ENCODE data around the gene ADAP1.

The ADAP1 gene

DNA sequence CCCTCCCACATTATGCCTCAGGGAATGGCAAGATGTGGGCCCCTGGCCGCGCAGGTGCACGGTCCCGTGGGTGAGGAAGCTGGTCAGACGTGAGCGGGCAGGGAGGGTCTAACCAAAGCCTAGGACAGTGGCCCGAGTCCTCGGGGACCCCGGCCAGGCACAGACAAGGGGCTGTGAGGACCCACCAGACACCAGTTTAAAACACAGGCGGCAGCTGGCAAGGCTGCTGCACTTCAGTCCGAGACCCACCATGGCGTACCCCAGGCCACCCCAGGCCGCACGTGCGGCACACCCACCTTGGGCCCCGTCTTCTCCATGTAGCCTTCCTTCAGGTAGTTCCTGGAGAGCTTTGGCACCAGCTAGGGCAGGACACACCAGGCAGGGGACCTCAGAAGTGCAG is 54.7 kb downstream of the ADAP1 start:
- no peak overlapping the region for H3K27ac ChIP-seq (ENCODE audit: low read depth, low read length)
- peaks cover 0 to 50% (median 29%) of the 10 kb centered on the region in 5 donors for H3K36me3 ChIP-seq (ENCODE audit: control insufficient read depth in 5 of 5, insufficient read depth in 5 of 5, low read length in 5 of 5)
- no peak overlapping the region for H3K4me3 ChIP-seq (ENCODE audit: low read depth in 1 of 5, low read length in 5 of 5)
- H3K4me1 ChIP-seq (ENCODE audit: control insufficient read depth in 5 of 5, insufficient read depth in 5 of 5, low read length in 5 of 5), result peaks cover 0 to 22% (median 20%) of the 10 kb centered on the region in 5 donors
- H3K27me3 ChIP-seq (ENCODE audit: control insufficient read depth in 5 of 5, insufficient read depth in 4 of 5, low read length in 5 of 5), result peaks cover 0 to 13% (median 12%) of the 10 kb centered on the region in 5 donors
- H3K9ac ChIP-seq (ENCODE audit: low read length in 5 of 5), result no peak overlapping the region
- no peaks in the 10 kb centered on the region for H3K9me3 ChIP-seq (ENCODE audit: control insufficient read depth in 5 of 5, low read length in 5 of 5)

DNA sequence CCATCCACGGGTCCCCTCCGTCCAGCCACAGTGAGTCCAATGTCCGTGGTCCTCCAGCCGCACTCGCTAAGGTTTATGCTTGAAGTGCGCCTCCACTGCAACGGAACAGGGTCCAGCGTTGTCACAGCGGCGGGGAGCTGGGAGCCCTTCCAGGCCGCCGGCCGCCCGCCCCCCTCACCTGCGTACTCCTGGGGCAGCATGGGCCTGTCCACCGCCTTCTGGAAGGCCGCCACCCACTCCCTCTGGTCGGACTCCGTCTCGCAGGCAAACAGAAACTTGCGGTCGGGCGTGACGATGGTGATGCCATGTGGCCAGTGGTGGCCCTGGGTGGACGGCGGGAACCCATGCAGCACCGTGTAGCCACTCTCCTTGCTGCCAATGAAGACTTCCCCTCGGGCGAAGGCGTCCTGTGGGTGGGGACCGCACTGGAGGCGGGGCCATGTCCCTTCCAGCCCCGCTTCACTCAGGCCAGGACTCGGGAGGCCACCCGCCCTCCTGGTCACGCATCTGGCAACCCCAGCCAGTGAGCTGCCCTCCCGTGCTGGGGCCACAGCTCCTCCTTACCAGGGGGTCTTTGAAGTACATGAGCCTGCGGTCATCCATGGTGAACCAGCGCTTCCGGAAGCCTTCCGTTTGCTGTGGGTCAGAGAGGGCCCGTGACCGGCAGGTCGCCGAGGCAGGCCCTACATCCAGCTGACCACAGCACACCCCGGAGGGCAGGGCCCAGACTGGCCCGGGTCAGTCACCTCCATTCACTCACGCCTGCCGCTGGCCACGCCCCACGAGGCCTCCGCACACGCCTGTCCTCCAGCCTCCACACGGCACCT is 55.4 kb downstream of the ADAP1 start:
- Histone ChIP-seq H3K27ac (ENCODE audit: low read depth, low read length) (no peak overlapping the region), H3K9ac (ENCODE audit: low read length in 5 of 5) (no peak overlapping the region), H3K36me3 (ENCODE audit: control insufficient read depth in 5 of 5, insufficient read depth in 5 of 5, low read length in 5 of 5) (peaks cover 0 to 57% (median 36%) of the 10 kb centered on the region in 5 donors), H3K27me3 (ENCODE audit: control insufficient read depth in 5 of 5, insufficient read depth in 4 of 5, low read length in 5 of 5) (peaks cover 0 to 11% (median 7%) of the 10 kb centered on the region in 5 donors), H3K4me1 (ENCODE audit: control insufficient read depth in 5 of 5, insufficient read depth in 5 of 5, low read length in 5 of 5) (peaks cover 0 to 16% (median 16%) of the 10 kb centered on the region in 5 donors), H3K4me3 (ENCODE audit: low read depth in 1 of 5, low read length in 5 of 5) (no peak overlapping the region), H3K9me3 (ENCODE audit: control insufficient read depth in 5 of 5, low read length in 5 of 5) (no peaks in the 10 kb centered on the region)

DNA sequence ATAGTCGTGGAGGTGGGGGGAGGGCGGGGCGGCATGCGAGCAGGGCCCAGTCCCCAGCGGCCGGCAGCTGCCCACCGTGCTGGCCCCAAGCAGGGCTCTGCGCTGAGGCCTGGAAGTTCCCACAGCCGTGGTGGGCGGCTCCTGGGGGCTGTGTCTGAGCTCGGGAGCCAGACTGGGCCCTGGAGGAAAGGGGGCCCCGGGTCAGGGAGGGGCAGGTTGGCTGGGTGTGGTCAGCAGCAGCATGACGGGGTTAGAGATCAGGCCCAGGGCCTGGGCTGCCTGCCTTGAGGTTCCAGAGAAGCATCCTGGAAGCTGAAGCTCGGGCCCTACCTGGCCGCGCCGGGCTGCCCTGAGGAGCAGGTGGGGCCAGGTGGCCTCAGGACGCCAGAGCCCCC is 56.0 kb downstream of the ADAP1 start:
- H3K4me3 ChIP-seq (ENCODE audit: low read depth in 1 of 5, low read length in 5 of 5), result no peak overlapping the region
- no peak overlapping the region for H3K27ac ChIP-seq (ENCODE audit: low read depth, low read length)
- H3K27me3 ChIP-seq (ENCODE audit: control insufficient read depth in 5 of 5, insufficient read depth in 4 of 5, low read length in 5 of 5), result peaks cover 0 to 6% (median 2%) of the 10 kb centered on the region in 5 donors
- H3K36me3 ChIP-seq (ENCODE audit: control insufficient read depth in 5 of 5, insufficient read depth in 5 of 5, low read length in 5 of 5), result peaks cover 0 to 63% (median 42%) of the 10 kb centered on the region in 5 donors
- H3K9ac ChIP-seq (ENCODE audit: low read length in 5 of 5), result no peak overlapping the region
- no peaks in the 10 kb centered on the region for H3K9me3 ChIP-seq (ENCODE audit: control insufficient read depth in 5 of 5, low read length in 5 of 5)
- peaks cover 0 to 16% (median 16%) of the 10 kb centered on the region in 5 donors for H3K4me1 ChIP-seq (ENCODE audit: control insufficient read depth in 5 of 5, insufficient read depth in 5 of 5, low read length in 5 of 5)

DNA sequence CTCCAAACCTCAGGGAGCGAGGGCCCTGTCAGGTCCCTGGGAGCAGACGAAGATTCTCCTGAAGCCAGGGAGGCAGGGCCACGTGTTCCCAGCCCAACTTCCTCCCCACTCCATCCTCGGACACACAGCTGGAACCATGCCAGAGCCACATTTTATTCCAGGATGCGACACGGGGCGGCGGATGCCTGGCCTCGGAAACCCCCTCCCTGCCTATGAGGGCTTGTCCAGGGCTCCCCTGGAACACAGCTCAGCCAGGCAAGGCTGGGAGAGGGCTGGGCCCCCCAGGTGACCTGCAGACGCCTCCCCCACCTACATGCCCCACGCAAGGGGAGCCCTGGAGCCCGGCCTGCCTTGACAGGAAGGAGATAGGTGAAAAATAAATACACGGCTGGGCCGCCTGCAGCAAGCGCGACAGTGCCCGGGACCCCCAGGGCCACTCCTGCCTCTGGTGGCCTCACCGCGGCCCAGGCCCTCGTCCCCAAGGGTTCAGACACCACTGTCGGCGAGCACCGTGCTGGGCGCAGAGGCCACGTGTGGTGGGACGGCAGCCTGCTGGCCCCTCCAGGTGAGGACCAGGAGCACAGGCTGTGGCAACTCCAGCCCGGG is 56.6 kb downstream of the ADAP1 start:
- Histone ChIP-seq H3K36me3 (ENCODE audit: control insufficient read depth in 5 of 5, insufficient read depth in 5 of 5, low read length in 5 of 5) (peaks cover 0 to 69% (median 48%) of the 10 kb centered on the region in 5 donors), H3K9ac (ENCODE audit: low read length in 5 of 5) (no peak overlapping the region), H3K9me3 (ENCODE audit: control insufficient read depth in 5 of 5, low read length in 5 of 5) (no peaks in the 10 kb centered on the region), H3K27ac (ENCODE audit: low read depth, low read length) (no peak overlapping the region), H3K27me3 (ENCODE audit: control insufficient read depth in 5 of 5, insufficient read depth in 4 of 5, low read length in 5 of 5) (peaks cover 0 to under 1% (median under 1%) of the 10 kb centered on the region in 5 donors), H3K4me3 (ENCODE audit: low read depth in 1 of 5, low read length in 5 of 5) (no peak overlapping the region), H3K4me1 (ENCODE audit: control insufficient read depth in 5 of 5, insufficient read depth in 5 of 5, low read length in 5 of 5) (peaks cover 0 to 16% (median 16%) of the 10 kb centered on the region in 5 donors)

DNA sequence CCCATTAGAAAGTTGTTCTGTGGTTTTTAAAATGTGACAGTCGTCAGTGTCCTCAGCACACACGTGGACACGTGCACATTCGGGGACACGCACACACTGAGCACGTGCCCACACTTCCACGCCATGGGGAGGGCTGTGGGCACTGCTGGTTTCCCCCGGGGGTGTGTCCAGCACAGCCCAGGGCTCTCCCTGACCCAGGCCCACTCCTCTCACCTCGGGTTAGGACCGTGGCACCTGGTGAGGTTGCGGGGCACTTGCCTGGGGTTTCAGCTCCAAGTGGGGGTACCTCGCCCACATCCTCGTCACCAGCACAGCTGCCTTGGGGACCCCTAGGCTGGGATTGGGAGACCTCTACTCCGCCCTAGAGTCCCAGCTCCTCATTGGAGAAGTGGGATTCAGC is 57.4 kb downstream of the ADAP1 start:
- no peaks in the 10 kb centered on the region for H3K9me3 ChIP-seq (ENCODE audit: control insufficient read depth in 5 of 5, low read length in 5 of 5)
- H3K36me3 ChIP-seq (ENCODE audit: control insufficient read depth in 5 of 5, insufficient read depth in 5 of 5, low read length in 5 of 5), result peaks cover 0 to 77% (median 56%) of the 10 kb centered on the region in 5 donors
- no peak overlapping the region for H3K27ac ChIP-seq (ENCODE audit: low read depth, low read length)
- peaks cover 0 to 16% (median 16%) of the 10 kb centered on the region in 5 donors for H3K4me1 ChIP-seq (ENCODE audit: control insufficient read depth in 5 of 5, insufficient read depth in 5 of 5, low read length in 5 of 5)
- H3K9ac ChIP-seq (ENCODE audit: low read length in 5 of 5), result no peak overlapping the region
- H3K27me3 ChIP-seq (ENCODE audit: control insufficient read depth in 5 of 5, insufficient read depth in 4 of 5, low read length in 5 of 5), result no peaks in the 10 kb centered on the region
- H3K4me3 ChIP-seq (ENCODE audit: low read depth in 1 of 5, low read length in 5 of 5), result no peak overlapping the region

DNA sequence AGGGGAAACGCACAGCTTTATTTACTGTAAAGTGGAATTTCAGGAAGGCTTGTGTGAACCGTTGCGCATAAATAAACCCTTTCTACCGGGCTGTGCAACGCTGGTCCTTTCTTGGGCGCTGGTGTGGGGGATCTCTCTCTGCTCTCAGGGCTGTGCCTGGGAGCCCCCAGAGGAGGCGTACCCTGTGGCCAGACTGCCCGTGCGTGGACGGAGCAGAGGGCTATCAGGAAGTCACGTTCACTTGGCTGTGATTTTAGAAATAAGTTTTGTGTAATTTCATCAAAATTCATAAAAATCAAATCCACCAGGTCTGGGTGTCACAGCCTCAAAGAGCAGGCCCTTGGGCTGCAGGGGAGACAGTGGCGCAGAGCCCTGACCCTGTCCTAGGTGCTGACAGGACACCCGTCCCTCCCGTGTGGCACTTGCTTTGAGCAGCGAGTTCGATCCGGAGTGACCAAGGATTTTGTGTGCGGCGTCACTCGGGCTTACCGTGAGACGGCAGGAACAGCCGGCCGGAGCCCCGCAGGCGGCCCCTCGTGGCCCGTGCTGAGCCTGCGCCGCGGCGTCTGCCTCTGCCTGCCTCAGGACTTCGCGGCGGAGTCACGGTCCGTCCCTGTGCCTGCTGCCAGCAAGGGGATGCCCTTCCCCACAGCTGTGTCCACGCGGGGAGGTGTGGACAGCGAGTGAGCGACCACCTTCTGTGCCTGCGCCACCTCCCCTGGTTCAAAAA is 58.0 kb downstream of the ADAP1 start:
- Histone ChIP-seq H3K4me3 (ENCODE audit: low read depth in 1 of 5, low read length in 5 of 5) (no peak overlapping the region), H3K9ac (ENCODE audit: low read length in 5 of 5) (no peak overlapping the region), H3K27ac (ENCODE audit: low read depth, low read length) (no peak overlapping the region), H3K36me3 (ENCODE audit: control insufficient read depth in 5 of 5, insufficient read depth in 5 of 5, low read length in 5 of 5) (peaks cover 0 to 83% (median 61%) of the 10 kb centered on the region in 5 donors), H3K4me1 (ENCODE audit: control insufficient read depth in 5 of 5, insufficient read depth in 5 of 5, low read length in 5 of 5) (peaks cover 0 to 16% (median 16%) of the 10 kb centered on the region in 5 donors), H3K9me3 (ENCODE audit: control insufficient read depth in 5 of 5, low read length in 5 of 5) (no peaks in the 10 kb centered on the region), H3K27me3 (ENCODE audit: control insufficient read depth in 5 of 5, insufficient read depth in 4 of 5, low read length in 5 of 5) (no peaks in the 10 kb centered on the region)

DNA sequence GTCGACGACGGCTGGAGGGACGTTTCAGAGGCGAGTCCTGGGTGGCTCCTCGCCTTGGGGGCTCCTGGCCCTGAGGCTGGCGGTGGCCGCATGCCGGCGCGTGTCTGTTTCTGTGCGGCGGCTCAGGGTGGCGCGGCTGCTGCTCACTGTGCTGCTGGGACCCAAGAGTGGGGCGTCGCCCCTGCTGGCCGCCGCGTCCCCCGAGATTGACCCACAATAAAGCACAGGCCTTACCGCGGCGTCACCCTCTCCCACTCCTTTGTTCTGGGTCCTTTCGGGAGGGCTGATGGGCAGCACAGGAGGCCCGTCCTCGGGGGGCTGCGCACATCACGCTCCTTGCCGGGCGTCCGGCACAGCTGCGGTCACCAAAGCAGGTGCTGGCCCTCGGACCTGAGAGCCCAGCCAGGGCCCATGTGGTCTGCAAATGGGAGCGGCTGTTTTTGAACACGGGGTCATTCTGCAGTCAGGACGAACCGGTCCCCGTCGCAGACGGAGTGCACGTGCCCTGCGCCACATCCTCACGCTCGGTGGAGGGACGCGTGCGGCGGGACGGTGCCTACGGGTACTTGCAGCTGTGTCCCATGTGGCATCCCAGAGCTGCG is 58.9 kb downstream of the ADAP1 start:
- H3K9me3 ChIP-seq (ENCODE audit: control insufficient read depth in 5 of 5, low read length in 5 of 5), result no peaks in the 10 kb centered on the region
- no peaks in the 10 kb centered on the region for H3K27me3 ChIP-seq (ENCODE audit: control insufficient read depth in 5 of 5, insufficient read depth in 4 of 5, low read length in 5 of 5)
- no peak overlapping the region for H3K27ac ChIP-seq (ENCODE audit: low read depth, low read length)
- H3K4me3 ChIP-seq (ENCODE audit: low read depth in 1 of 5, low read length in 5 of 5), result no peak overlapping the region
- H3K9ac ChIP-seq (ENCODE audit: low read length in 5 of 5), result no peak overlapping the region
- peaks cover 0 to 10% (median 8%) of the 10 kb centered on the region in 5 donors for H3K4me1 ChIP-seq (ENCODE audit: control insufficient read depth in 5 of 5, insufficient read depth in 5 of 5, low read length in 5 of 5)
- peaks cover 0 to 92% (median 71%) of the 10 kb centered on the region in 5 donors for H3K36me3 ChIP-seq (ENCODE audit: control insufficient read depth in 5 of 5, insufficient read depth in 5 of 5, low read length in 5 of 5)

DNA sequence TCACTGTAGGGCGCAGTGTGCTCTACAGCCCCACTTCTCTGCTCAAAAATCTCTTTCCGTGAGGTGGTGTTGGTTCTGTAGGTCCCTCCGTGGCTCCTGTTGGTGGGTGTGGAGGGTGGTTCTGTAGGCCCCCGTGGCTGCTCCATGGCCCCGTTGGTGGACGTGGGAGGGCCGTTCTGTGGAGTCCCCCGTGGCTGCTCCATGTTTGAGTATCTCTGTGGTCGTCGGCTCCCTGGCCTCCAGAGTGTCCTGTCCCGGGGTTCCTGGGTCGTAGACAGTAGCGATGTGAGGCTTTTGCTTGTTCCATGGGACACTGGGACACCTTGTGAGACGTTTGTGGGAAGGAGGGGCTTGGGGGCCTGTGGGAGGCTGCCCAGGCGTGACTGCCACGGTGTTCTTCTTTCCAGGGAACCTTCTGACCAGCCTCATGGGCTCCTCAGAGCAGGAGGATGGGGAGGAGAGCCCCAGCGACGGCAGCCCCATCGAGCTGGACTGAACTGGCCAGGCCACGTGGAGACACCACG is 59.5 kb downstream of the ADAP1 start:
- Histone ChIP-seq H3K9ac (ENCODE audit: low read length in 5 of 5) (no peak overlapping the region), H3K36me3 (ENCODE audit: control insufficient read depth in 5 of 5, insufficient read depth in 5 of 5, low read length in 5 of 5) (peaks cover 0 to 96% (median 74%) of the 10 kb centered on the region in 5 donors), H3K4me3 (ENCODE audit: low read depth in 1 of 5, low read length in 5 of 5) (no peak overlapping the region), H3K27ac (ENCODE audit: low read depth, low read length) (no peak overlapping the region), H3K9me3 (ENCODE audit: control insufficient read depth in 5 of 5, low read length in 5 of 5) (no peaks in the 10 kb centered on the region), H3K27me3 (ENCODE audit: control insufficient read depth in 5 of 5, insufficient read depth in 4 of 5, low read length in 5 of 5) (no peaks in the 10 kb centered on the region), H3K4me1 (ENCODE audit: control insufficient read depth in 5 of 5, insufficient read depth in 5 of 5, low read length in 5 of 5) (peaks cover 0 to 10% (median 7%) of the 10 kb centered on the region in 5 donors)

DNA sequence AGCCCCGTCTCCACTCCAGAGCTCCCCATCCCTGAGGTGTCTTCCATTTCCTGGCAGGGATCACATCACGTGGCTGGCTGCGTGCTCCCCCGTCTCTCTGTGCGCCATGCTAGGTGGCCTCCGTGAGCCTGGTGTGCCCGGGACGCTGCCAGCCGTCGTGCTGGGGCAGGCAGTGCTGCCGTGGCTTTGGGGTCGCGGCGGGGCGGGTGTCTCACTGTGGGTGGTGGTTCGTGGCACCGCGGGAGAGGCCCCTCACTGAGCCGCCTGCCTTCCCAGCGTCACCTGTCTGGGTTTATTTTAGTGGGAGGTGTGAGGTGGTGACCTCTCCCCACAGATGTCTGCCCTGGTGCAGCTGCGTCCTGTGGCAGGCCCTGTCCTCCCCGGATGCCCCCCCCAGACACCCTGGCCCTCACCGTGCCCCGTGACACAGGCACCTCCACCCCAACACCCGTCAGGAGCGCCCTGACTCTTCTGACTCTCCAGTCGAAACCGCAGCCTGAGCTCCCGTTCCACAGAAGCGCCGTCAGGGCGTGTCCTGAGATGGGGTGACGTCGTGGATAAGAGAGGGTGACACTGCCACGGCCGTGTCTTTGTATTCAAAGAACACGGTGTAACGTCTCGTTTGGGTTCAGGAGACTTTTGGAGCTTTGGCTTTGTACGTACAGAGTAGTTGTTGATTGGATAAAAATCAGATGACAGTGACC is 60.2 kb downstream of the ADAP1 start:
- Histone ChIP-seq H3K27ac (ENCODE audit: low read depth, low read length) (no peak overlapping the region), H3K9ac (ENCODE audit: low read length in 5 of 5) (no peak overlapping the region), H3K27me3 (ENCODE audit: control insufficient read depth in 5 of 5, insufficient read depth in 4 of 5, low read length in 5 of 5) (no peaks in the 10 kb centered on the region), H3K4me3 (ENCODE audit: low read depth in 1 of 5, low read length in 5 of 5) (no peak overlapping the region), H3K9me3 (ENCODE audit: control insufficient read depth in 5 of 5, low read length in 5 of 5) (no peaks in the 10 kb centered on the region), H3K36me3 (ENCODE audit: control insufficient read depth in 5 of 5, insufficient read depth in 5 of 5, low read length in 5 of 5) (peaks cover 0 to 94% (median 74%) of the 10 kb centered on the region in 5 donors), H3K4me1 (ENCODE audit: control insufficient read depth in 5 of 5, insufficient read depth in 5 of 5, low read length in 5 of 5) (peaks cover 0 to 10% (median 7%) of the 10 kb centered on the region in 5 donors)
